Measurements from ENCODE around the gene PODXL.

DNA sequence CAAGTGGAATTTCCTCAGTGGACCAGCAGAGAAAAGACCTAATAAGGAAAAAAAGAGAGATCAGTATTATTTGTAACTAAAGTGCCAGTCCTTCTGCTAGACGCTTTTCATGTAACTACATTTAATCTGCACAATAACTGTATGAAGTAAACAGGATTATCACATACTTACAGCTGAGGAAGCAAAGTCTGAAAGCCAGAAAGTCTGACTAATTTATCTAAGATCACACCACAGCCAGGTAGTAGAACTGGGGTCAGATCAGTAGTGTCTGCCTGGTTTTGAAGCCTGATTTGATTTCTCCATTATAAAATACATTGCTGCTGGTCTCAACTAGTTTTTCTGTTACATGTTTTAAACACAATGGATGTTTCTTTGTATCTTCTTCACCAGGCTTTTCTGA, 69.2 kb downstream of the PODXL start:
- TF ChIP-seq EZH2 (IDR thresholded peaks at IDR 0.05) (no peak), EZH2phosphoT487 (IDR thresholded peaks at IDR 0.05) (no peak)

Measured in neural progenitor cell (in vitro differentiated cells).